Large intestine (tissue), 3 donors: ENCODE results near the gene SPDYE18. TPM values are rescaled to one million over a fixed set of nuclear protein-coding genes. Genes with fewer than 3 reads are reported as not detected.
"Not testable (repeated sequence)": the region's sequence is repeated elsewhere in the genome, so short reads cannot be mapped to it uniquely, and the experiment has no call there.

Experiments
- DNase-seq, 2 donors: peaks; one replicate each; pipeline versions ENCODE4 v3.0.0 to v3.0.0-alpha.2; 2013
- H3K27ac ChIP-seq: one replicate; pipeline ENCODE4 v1.5.1; 2013; ENCODE audit warnings: low read length
- H3K27me3 ChIP-seq: 2 replicates; pipeline ENCODE4 v1.6.1; 2013; ENCODE audit warnings: low read length; ENCODE audit not compliant: control insufficient read depth, insufficient read depth
- H3K36me3 ChIP-seq: 2 replicates; pipeline ENCODE4 v1.6.1; 2013; ENCODE audit warnings: low read length; ENCODE audit not compliant: control insufficient read depth, insufficient read depth
- H3K4me1 ChIP-seq: one replicate; pipeline ENCODE4 v1.6.1; 2013; ENCODE audit warnings: low read length; ENCODE audit not compliant: control insufficient read depth, insufficient read depth
- H3K4me3 ChIP-seq: one replicate; pipeline ENCODE4 v1.5.1; 2013; ENCODE audit warnings: low read length
- H3K9me3 ChIP-seq: one replicate; pipeline ENCODE4 v1.6.1; 2013; ENCODE audit warnings: mild to moderate bottlenecking, low read depth, low read length, moderate library complexity; ENCODE audit not compliant: control insufficient read depth
- WGBS: methylation state at CpG from one replicate; pipeline ENCODE4 v1.1.5; 2013; ENCODE audit warnings: low lambda C conversion rate; ENCODE audit not compliant: insufficient coverage; 5-methylcytosine and 5-hydroxymethylcytosine counted together
- polyA plus RNA-seq: library from polyadenylated mRNA; unstranded; fragments of 120-200 nt; gene quantifications from one replicate; pipeline ENCODE4 v1.2.1, GENCODE V29; 2013

SPDYE18 gene
- polyA plus RNA-seq, 1 donor = 1.2 TPM

DNA sequence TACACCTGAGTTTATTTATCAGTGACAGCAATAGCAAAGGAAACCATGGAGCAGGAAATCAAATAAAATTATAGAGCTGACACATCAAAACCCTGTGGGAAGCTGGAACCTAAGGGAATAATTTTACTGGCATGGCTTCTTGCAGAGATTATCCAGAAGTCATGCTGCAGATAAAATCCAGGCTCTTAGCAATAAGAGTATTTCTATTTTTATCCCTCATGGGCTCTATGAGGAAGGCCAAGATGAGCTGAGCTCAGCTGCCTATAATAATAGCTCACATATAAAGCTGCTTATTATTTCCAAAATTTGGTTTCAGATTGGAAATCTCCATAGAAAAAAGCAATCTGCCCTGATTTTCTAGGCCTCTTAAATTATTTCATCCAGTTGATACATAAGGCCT is 16.8 kb upstream of the SPDYE18 start:
- not testable (repeated sequence) for DNase-seq, H3K27ac ChIP-seq

GRCh38 chr7:77077060-77077459 is 14.7 kb upstream of the SPDYE18 start:
- H3K27me3 ChIP-seq, H3K27ac ChIP-seq, H3K36me3 ChIP-seq, H3K4me1 ChIP-seq, H3K4me3 ChIP-seq, DNase-seq, H3K9me3 ChIP-seq: not testable (repeated sequence)
- no CpG with 5 or more reads among the region's 5 CpGs for WGBS

More for the DNA sequence above, 16.8 kb upstream of the SPDYE18 start:
- not testable (repeated sequence) for H3K4me1 ChIP-seq, H3K36me3 ChIP-seq, H3K9me3 ChIP-seq, H3K27me3 ChIP-seq, H3K4me3 ChIP-seq

- H3K36me3 ChIP-seq, H3K4me3 ChIP-seq, H3K4me1 ChIP-seq, H3K27ac ChIP-seq, H3K27me3 ChIP-seq, H3K9me3 ChIP-seq, DNase-seq: not testable (repeated sequence)
- no CpG with 5 or more reads among the region's 6 CpGs for whole genome bisulfite sequencing
Measured at GRCh38 chr7:77074786-77075396, 12.5 kb upstream of the SPDYE18 start.

GRCh38 chr7:77071108-77071507 is 8.8 kb upstream of the SPDYE18 start:
- not testable (repeated sequence) for H3K27ac ChIP-seq, DNase-seq, H3K36me3 ChIP-seq, H3K27me3 ChIP-seq, H3K4me1 ChIP-seq, H3K9me3 ChIP-seq, H3K4me3 ChIP-seq
- no CpG with 5 or more reads among the region's 6 CpGs for WGBS

GRCh38 chr7:77065869-77066268 is 3.5 kb upstream of the SPDYE18 start:
- H3K27me3 ChIP-seq, H3K27ac ChIP-seq, H3K4me3 ChIP-seq, H3K9me3 ChIP-seq, H3K36me3 ChIP-seq, H3K4me1 ChIP-seq, DNase-seq: not testable (repeated sequence)
- WGBS = no CpG with 5 or more reads among the region's 7 CpGs

DNA sequence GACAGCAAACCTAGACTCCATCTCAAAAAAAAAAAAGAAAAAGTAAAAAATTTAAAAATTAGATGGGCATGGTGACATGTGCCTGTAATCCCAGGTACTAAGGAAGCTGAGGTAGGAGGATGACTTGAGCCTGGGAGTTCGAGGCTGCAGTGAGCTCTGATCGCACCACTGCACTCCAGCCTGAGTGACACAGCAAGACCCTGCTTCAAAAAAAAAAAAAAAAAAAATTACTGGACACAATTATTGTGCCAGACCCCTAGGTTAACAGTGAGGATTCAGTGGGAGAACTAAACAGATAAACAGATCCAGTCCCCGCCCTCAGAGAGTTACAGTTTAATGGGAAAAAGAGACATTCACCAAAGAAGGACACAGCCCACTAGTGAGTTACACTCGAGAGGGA is 1.4 kb upstream of the SPDYE18 start:
- not testable (repeated sequence) for H3K36me3 ChIP-seq, H3K9me3 ChIP-seq, DNase-seq, H3K27me3 ChIP-seq, H3K27ac ChIP-seq, H3K4me3 ChIP-seq, H3K4me1 ChIP-seq
- WGBS = no CpG with 5 or more reads among the region's 4 CpGs

DNA sequence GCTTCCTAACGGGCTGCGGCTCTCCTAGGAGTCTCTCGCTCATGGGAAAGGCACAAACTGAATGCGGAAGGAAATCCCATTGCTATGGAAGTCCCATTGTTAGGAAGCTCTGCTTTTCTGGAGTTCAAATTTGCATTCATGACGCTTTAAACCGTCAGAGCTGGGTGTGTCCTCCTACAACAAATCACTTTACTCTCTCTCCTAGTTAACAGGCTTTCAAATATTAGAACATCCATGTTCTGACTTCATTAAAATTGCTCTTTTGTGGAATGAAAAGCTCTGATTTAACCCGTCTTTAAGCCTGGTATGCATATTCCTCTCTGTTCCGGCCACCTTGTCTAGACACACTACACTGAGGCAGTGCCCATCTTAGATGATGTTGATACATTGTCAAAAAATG is 30.1 kb downstream of the SPDYE18 start, which contains the start of gene SPDYE17:
SPDYE17 (minus strand) TSS at position 101 of the 400 bp plus-strand sequence. CDS start 1,791 bp downstream, outside the sequence.
- H3K4me1 ChIP-seq, H3K27ac ChIP-seq, H3K9me3 ChIP-seq, DNase-seq, H3K36me3 ChIP-seq, H3K4me3 ChIP-seq, H3K27me3 ChIP-seq: not testable (repeated sequence)
- WGBS = no CpG with 5 or more reads among the region's 8 CpGs

DNA sequence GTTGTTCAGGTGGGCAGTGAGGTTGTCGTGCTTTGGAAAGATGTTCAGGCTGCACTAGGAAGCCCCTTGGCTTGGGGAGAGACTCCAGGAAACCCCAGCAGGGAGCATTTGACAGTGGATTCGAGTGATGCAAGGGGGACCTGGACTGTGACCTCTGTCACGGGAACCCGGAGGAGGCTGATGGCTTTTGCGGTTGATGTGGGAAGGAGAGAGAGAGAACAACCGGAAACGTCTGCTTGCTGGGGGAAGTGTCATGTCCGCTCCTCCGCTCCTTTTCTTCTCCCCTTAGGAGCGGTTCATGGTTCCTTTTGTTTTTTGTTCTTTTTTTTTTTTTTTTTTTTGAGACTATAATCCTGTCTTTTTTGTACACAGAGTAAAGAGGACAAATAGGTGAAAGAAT is 36.0 kb downstream of the SPDYE18 start:
- DNase-seq = not testable (repeated sequence)

GRCh38 chr7:77010074-77010680 is 52.2 kb downstream of the SPDYE18 start:
- not testable (repeated sequence) for DNase-seq

More for the DNA sequence above, 36.0 kb downstream of the SPDYE18 start:
- not testable (repeated sequence) for H3K9me3 ChIP-seq, H3K4me3 ChIP-seq, H3K27me3 ChIP-seq, H3K36me3 ChIP-seq, H3K27ac ChIP-seq, H3K4me1 ChIP-seq
- whole genome bisulfite sequencing = no CpG with 5 or more reads among the region's 10 CpGs

DNA sequence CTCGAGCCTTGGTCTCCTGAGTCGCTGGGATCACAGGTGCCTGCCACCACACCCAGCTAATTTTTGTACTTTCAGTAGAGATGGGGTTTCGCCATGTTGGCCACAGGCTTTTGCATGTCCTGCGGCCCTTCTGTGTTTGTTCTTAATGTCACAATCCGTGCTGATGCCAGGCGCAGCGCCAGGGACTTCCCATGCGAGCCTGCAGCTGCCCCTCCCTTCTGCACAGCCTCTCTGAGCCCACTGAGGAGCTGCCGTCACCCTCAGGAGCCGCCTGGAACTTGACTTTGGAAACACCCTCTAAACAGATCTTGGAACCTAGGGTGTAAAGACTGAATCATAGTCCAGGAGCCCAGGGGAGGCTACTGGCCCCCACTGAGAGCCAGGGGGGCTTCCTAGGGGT is 54.4 kb downstream of the SPDYE18 start:
- H3K9me3 ChIP-seq, DNase-seq, H3K36me3 ChIP-seq, H3K27ac ChIP-seq, H3K4me3 ChIP-seq, H3K4me1 ChIP-seq, H3K27me3 ChIP-seq: not testable (repeated sequence)
- WGBS = no CpG with 5 or more reads among the region's 10 CpGs

More at GRCh38 chr7:77010074-77010680, 52.2 kb downstream of the SPDYE18 start:
- not testable (repeated sequence) for H3K4me1 ChIP-seq, H3K27me3 ChIP-seq, H3K9me3 ChIP-seq, H3K27ac ChIP-seq, H3K36me3 ChIP-seq, H3K4me3 ChIP-seq
- WGBS = no CpG with 5 or more reads among the region's 16 CpGs
